Neural cell (in vitro differentiated cells): ENCODE data around the gene KRTAP19-3. TPM values are rescaled to one million over a fixed set of nuclear protein-coding genes. Genes with fewer than 3 reads are reported as not detected.
"Not testable (repeated sequence)": the region's sequence is repeated elsewhere in the genome, so short reads cannot be mapped to it uniquely, and the experiment has no call there.

Experiments used
- H2AFZ ChIP-seq: fragments of 200-600, 300-800 bp; sonication (generic), shearing (Covaris generic); 2 replicates; pipeline ENCODE4 v1.6.0; 2014; ENCODE audit warnings: low read depth, mild to moderate bottlenecking, antibody characterized with exemption, low read length, moderate library complexity
- H3F3A ChIP-seq: fragments of 200-600 bp; shearing (Covaris generic); 2 replicates; pipeline ENCODE4 v1.6.1; 2016; ENCODE audit warnings: mild to moderate bottlenecking, moderate library complexity, mixed read lengths, antibody characterized with exemption, low read length; ENCODE audit not compliant: insufficient read depth, poor library complexity, severe bottlenecking
- H3K27ac ChIP-seq: fragments of 200-600, 300-800 bp; sonication (generic), shearing (Covaris generic); 2 replicates; pipeline ENCODE4 v1.5.1; 2014; ENCODE audit warnings: mild to moderate bottlenecking, low read length, moderate library complexity
- H3K27me3 ChIP-seq: fragments of 300-800, 200-600 bp; sonication (generic), shearing (Covaris generic); 2 replicates; pipeline ENCODE4 v1.6.0; 2014; ENCODE audit warnings: mild to moderate bottlenecking, low read depth, low read length, moderate library complexity; ENCODE audit not compliant: insufficient read depth
- H3K36me3 ChIP-seq: fragments of 300-800, 200-600 bp; sonication (generic), shearing (Covaris generic); 2 replicates; pipeline ENCODE4 v1.5.1; 2014; ENCODE audit warnings: mild to moderate bottlenecking, antibody characterized with exemption, low read length, moderate library complexity; ENCODE audit not compliant: insufficient read depth
- H3K4me2 ChIP-seq: fragments of 300-800, 200-600 bp; sonication (generic), shearing (Covaris generic); 2 replicates; pipeline ENCODE4 v1.6.0; 2014; ENCODE audit warnings: mild to moderate bottlenecking, low read length
- H3K4me3 ChIP-seq: fragments of 300-800, 200-600 bp; sonication (generic), shearing (Covaris generic); 2 replicates; pipeline ENCODE4 v1.5.1; 2014; ENCODE audit warnings: mild to moderate bottlenecking, low read length, moderate library complexity
- H3K79me2 ChIP-seq: fragments of 200-600 bp; shearing (Covaris generic); replicated peaks from 2 replicates; pipeline ENCODE4 v1.6.0; 2014; ENCODE audit warnings: mild to moderate bottlenecking, low read length, moderate library complexity; ENCODE audit not compliant: insufficient read depth
- H3K9ac ChIP-seq: fragments of 300-800, 200-600 bp; sonication (generic), shearing (Covaris generic); 2 replicates; pipeline ENCODE4 v1.6.1; 2016; ENCODE audit warnings: mild to moderate bottlenecking, low read length, mixed read lengths
- H3K9me2 ChIP-seq: fragments of 200-600 bp; shearing (Covaris generic); 2 replicates; pipeline ENCODE4 v1.6.1; 2016; ENCODE audit warnings: mild to moderate bottlenecking, low read length, mixed read lengths; ENCODE audit not compliant: insufficient read depth
- H3K9me3 ChIP-seq: fragments of 200-600, 300-800 bp; sonication (generic), shearing (Covaris generic); 2 replicates; pipeline ENCODE4 v1.6.1; 2016; ENCODE audit warnings: mild to moderate bottlenecking, mixed run types, low read length, moderate library complexity, mixed read lengths
- H4K20me1 ChIP-seq: fragments of 200-600 bp; shearing (Covaris generic); 2 replicates; pipeline ENCODE4 v1.6.1; 2016; ENCODE audit warnings: mild to moderate bottlenecking, mixed run types; ENCODE audit not compliant: insufficient read depth
- EP300 ChIP-seq: fragments of 450-650 bp; conservative IDR thresholded peaks from 2 replicates; pipeline ENCODE4 v1.6.1; 2014; ENCODE audit warnings: antibody characterized with exemption, mild to moderate bottlenecking, moderate library complexity; ENCODE audit not compliant: poor library complexity, severe bottlenecking
- EZH2 ChIP-seq: fragments of 200-600, 300-800 bp; shearing (Covaris generic), sonication (generic); IDR thresholded peaks from 2 replicates; pipeline ENCODE4 v1.6.1; 2014; ENCODE audit warnings: antibody characterized with exemption, low read length, borderline replicate concordance, mild to moderate bottlenecking; ENCODE audit not compliant: insufficient read depth, poor library complexity, severe bottlenecking
- MXI1 ChIP-seq: fragments of 450-650 bp; conservative IDR thresholded peaks from 2 replicates; pipeline ENCODE4 v1.6.1; 2014; ENCODE audit warnings: antibody characterized with exemption, mild to moderate bottlenecking; ENCODE audit not compliant: poor library complexity, severe bottlenecking
- POLR2AphosphoS5 ChIP-seq: IDR thresholded peaks from 2 replicates; pipeline ENCODE4 v1.6.1; 2012
- RAD21 ChIP-seq: fragments of 450-650 bp; conservative IDR thresholded peaks from 2 replicates; pipeline ENCODE4 v1.6.1; 2014; ENCODE audit warnings: antibody characterized with exemption, mild to moderate bottlenecking, moderate library complexity
- SMC3 ChIP-seq: fragments of 450-650 bp; conservative IDR thresholded peaks from 2 replicates; pipeline ENCODE4 v1.6.1; 2014; ENCODE audit warnings: antibody characterized with exemption, mild to moderate bottlenecking, moderate library complexity; ENCODE audit not compliant: poor library complexity
- TAF1 ChIP-seq: IDR thresholded peaks from 2 replicates; pipeline ENCODE4 v1.6.1; 2012; ENCODE audit warnings: low read depth
- polyA plus RNA-seq: library from polyadenylated mRNA; depleted of rRNA; stranded (reverse); fragments of >200 nt; gene quantifications from 2 replicates; pipeline ENCODE4 v1.2.3, GENCODE V29; 2014
- TF ChIP-seq, protein P1 (sequence below): IDR thresholded peaks from 2 replicates; pipeline ENCODE4 v1.6.1; 2012; ENCODE audit warnings: borderline replicate concordance
- TF ChIP-seq, protein P2 (sequence below): fragments of 450-650 bp; IDR thresholded peaks from 2 replicates; pipeline ENCODE4 v1.5.1; 2014; ENCODE audit warnings: antibody characterized with exemption, mild to moderate bottlenecking, moderate library complexity; ENCODE audit not compliant: poor library complexity, severe bottlenecking

The KRTAP19-3 gene
- polyA plus RNA-seq, 1 donor from 2014 or later, result not detected

DNA sequence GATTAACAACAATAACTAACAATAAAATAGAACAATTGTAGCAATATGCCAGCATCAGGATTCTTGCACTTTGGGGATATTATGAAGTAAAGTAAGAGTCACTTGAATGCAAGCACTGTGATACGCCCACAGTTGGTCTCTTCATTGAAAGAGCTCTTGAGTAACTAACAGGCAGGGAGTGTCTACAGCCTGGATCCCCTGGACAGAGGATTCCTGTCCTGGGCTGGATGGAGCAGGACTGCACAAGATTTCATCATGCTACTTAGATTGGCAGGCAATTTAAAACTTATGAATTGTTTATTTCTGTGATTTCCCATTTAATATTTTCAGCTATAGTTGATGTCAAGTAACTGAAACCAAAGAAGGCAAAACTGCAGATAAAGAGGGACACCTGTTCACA lies 23.9 kb upstream of the KRTAP19-3 start:
- no peaks in the 10 kb centered on the region for H3F3A ChIP-seq
- no peaks in the 10 kb centered on the region for H3K27me3 ChIP-seq
- no peaks in the 10 kb centered on the region for H3K36me3 ChIP-seq
- H4K20me1 ChIP-seq, result no peaks in the 10 kb centered on the region
- TF ChIP-seq MXI1 (no peak), RAD21 (no peak), EP300 (no peak)
- TF ChIP-seq, protein P1, sequence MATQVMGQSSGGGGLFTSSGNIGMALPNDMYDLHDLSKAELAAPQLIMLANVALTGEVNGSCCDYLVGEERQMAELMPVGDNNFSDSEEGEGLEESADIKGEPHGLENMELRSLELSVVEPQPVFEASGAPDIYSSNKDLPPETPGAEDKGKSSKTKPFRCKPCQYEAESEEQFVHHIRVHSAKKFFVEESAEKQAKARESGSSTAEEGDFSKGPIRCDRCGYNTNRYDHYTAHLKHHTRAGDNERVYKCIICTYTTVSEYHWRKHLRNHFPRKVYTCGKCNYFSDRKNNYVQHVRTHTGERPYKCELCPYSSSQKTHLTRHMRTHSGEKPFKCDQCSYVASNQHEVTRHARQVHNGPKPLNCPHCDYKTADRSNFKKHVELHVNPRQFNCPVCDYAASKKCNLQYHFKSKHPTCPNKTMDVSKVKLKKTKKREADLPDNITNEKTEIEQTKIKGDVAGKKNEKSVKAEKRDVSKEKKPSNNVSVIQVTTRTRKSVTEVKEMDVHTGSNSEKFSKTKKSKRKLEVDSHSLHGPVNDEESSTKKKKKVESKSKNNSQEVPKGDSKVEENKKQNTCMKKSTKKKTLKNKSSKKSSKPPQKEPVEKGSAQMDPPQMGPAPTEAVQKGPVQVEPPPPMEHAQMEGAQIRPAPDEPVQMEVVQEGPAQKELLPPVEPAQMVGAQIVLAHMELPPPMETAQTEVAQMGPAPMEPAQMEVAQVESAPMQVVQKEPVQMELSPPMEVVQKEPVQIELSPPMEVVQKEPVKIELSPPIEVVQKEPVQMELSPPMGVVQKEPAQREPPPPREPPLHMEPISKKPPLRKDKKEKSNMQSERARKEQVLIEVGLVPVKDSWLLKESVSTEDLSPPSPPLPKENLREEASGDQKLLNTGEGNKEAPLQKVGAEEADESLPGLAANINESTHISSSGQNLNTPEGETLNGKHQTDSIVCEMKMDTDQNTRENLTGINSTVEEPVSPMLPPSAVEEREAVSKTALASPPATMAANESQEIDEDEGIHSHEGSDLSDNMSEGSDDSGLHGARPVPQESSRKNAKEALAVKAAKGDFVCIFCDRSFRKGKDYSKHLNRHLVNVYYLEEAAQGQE, result no peak
- no peak overlapping the region for H2AFZ ChIP-seq
- no peak overlapping the region for H3K4me3 ChIP-seq
- no peaks in the 10 kb centered on the region for H3K9me2 ChIP-seq
- no peaks in the 10 kb centered on the region for H3K79me2 ChIP-seq
- H3K9me3 ChIP-seq, result no peaks in the 10 kb centered on the region
- no peak overlapping the region for H3K9ac ChIP-seq
- no peak overlapping the region for H3K4me2 ChIP-seq
- no peak overlapping the region for H3K27ac ChIP-seq

DNA sequence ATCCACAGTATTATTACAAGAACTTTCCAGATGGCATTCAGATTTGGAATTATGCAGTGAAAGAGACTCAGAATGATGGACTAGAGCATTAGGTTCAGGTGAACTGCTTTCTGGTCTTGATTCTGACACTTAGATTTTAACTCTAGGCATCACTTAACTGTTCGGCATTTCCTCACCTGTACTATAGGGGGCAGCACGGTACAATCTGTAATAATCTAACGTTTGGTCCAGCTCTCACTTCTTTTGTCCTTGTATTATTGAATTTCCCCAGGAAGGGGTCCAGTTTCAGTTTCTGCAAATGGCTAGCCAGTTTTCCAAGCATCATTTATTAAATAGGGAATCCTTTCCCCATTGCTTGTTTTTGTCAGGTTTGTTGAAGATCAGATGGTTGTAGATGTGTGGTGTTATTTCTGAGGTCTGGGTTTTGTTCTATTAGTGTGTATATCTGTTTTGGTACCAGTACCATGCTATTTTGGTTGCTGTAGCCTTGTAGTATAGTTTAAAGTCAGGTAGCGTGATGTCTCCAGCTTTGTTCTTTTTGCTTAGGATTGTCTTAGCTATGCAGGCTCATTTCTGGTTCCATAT lies 13.9 kb upstream of the KRTAP19-3 start:
- not testable (repeated sequence) for H3K27ac ChIP-seq, H3K9me3 ChIP-seq, H4K20me1 ChIP-seq, H3K27me3 ChIP-seq, H3F3A ChIP-seq, H2AFZ ChIP-seq, H3K79me2 ChIP-seq, H3K4me3 ChIP-seq, H3K9ac ChIP-seq, H3K36me3 ChIP-seq, H3K4me2 ChIP-seq, H3K9me2 ChIP-seq

DNA sequence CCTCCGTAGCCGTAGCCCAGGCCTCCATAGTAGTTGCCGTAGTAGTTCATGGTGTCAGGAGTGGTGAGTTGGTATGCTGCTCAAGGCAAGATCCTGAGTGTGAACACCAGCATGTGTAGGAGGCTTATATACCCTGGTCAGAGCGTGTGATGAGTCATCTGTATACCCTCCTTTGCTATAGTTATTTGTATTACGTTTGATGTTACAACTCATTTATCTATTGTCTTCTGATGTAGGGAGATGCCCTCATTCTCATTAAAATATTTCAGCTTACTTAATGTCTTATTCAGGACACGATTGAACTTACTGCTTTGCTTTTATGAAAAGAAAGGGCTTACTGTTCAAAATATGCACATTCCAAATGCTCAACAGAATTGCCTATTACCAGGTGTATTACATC lies 10.2 kb upstream of the KRTAP19-3 start, which contains the start of gene KRTAP19-5:
Gene KRTAP19-5 (minus strand): TSS at position 101 of the 400 bp plus-strand sequence. CDS start 51 bp downstream, at position 50.
- Histone ChIP-seq H3K9me3 (no peaks in the 10 kb centered on the region), H3K79me2 (no peaks in the 10 kb centered on the region), H2AFZ (no peak within 1 kb of the TSS), H3K4me3 (no peak within 1 kb of the TSS), H3K27me3 (no peaks in the 10 kb centered on the region), H4K20me1 (no peaks in the 10 kb centered on the region), H3K9me2 (no peaks in the 10 kb centered on the region), H3F3A (no peaks in the 10 kb centered on the region), H3K4me2 (no peak within 1 kb of the TSS), H3K27ac (no peak within 1 kb of the TSS), H3K9ac (no peak within 1 kb of the TSS), H3K36me3 (no peaks in the 10 kb centered on the region)
- TF ChIP-seq, protein P2, sequence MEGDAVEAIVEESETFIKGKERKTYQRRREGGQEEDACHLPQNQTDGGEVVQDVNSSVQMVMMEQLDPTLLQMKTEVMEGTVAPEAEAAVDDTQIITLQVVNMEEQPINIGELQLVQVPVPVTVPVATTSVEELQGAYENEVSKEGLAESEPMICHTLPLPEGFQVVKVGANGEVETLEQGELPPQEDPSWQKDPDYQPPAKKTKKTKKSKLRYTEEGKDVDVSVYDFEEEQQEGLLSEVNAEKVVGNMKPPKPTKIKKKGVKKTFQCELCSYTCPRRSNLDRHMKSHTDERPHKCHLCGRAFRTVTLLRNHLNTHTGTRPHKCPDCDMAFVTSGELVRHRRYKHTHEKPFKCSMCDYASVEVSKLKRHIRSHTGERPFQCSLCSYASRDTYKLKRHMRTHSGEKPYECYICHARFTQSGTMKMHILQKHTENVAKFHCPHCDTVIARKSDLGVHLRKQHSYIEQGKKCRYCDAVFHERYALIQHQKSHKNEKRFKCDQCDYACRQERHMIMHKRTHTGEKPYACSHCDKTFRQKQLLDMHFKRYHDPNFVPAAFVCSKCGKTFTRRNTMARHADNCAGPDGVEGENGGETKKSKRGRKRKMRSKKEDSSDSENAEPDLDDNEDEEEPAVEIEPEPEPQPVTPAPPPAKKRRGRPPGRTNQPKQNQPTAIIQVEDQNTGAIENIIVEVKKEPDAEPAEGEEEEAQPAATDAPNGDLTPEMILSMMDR, result no peak
- TF ChIP-seq TAF1, result no peak
- TF ChIP-seq POLR2AphosphoS5, result no peak
- no peak for TF ChIP-seq EZH2
- no peak for TF ChIP-seq EP300
- no peak for TF ChIP-seq RAD21
- TF ChIP-seq, protein P1, result no peak
- no peak for TF ChIP-seq MXI1
- no peak for TF ChIP-seq SMC3
